DND-41 (cell line): ENCODE results near the gene DPH3.

Experiments
- EZH2 ChIP-seq: IDR thresholded peaks from 3 replicates; pipeline ENCODE4 v1.6.1; 2012; ENCODE audit warnings: borderline replicate concordance, low read depth, mild to moderate bottlenecking, moderate library complexity, low read length, inconsistent platforms; ENCODE audit not compliant: severe bottlenecking
- TF ChIP-seq, protein P1 (sequence below): IDR thresholded peaks from 2 replicates; pipeline ENCODE4 v1.5.1; 2012; ENCODE audit warnings: borderline replicate concordance, low read length, moderate library complexity, mild to moderate bottlenecking; ENCODE audit not compliant: poor library complexity, severe bottlenecking; ENCODE audit errors: extremely low read depth

DNA sequence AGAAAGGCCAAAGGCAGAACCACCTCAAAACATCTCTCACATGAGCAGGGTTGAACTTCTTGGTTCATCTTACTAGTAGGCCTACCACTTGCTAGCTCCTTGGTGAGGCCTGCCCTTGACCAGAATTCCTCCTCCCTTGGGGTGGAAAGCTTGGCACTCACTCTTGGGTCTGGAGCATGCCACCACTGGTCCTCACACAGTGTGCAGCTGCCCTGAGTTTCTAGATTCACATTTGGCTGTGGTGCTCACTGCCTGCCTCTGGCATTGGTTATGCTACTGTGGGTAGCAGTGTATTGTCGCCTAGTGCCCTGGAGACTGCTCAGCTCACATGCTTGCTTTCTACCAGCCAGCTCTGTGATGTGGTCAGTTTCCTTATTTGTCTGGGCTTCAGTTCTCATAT lies 23.9 kb upstream of the DPH3 start:
- TF ChIP-seq, protein P1, sequence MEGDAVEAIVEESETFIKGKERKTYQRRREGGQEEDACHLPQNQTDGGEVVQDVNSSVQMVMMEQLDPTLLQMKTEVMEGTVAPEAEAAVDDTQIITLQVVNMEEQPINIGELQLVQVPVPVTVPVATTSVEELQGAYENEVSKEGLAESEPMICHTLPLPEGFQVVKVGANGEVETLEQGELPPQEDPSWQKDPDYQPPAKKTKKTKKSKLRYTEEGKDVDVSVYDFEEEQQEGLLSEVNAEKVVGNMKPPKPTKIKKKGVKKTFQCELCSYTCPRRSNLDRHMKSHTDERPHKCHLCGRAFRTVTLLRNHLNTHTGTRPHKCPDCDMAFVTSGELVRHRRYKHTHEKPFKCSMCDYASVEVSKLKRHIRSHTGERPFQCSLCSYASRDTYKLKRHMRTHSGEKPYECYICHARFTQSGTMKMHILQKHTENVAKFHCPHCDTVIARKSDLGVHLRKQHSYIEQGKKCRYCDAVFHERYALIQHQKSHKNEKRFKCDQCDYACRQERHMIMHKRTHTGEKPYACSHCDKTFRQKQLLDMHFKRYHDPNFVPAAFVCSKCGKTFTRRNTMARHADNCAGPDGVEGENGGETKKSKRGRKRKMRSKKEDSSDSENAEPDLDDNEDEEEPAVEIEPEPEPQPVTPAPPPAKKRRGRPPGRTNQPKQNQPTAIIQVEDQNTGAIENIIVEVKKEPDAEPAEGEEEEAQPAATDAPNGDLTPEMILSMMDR, result no peak
- TF ChIP-seq EZH2, result no peak
